Pancreas (tissue), 10 donors: ENCODE results near the gene LYST. TPM values are rescaled to one million over a fixed set of nuclear protein-coding genes. Genes with fewer than 3 reads are reported as not detected.

ENCODE experiments used
- ATAC-seq, 4 donors: fragments of 200-7000 bp; cut with Tn5 transposase; one replicate each; pipeline versions ENCODE4 v1.8.0 to v1.9.1; 2020; ENCODE audit warnings: mild to moderate bottlenecking in 4 of 4, moderate library complexity in 4 of 4
- DNase-seq, 6 donors: peaks; one replicate each; pipeline ENCODE4 v3.0.0-alpha.2; 2020
- FAIRE-seq: peaks from 2 replicates; lab custom pipeline; 2012; peaks lifted over from hg19 to GRCh38; lab: Jason Lieb, UNC
- H3K27ac ChIP-seq, 4 donors: fragments of 200-600 bp; sonication (generic); 1 replicate in 3 of 4; 2 replicates in 1 of 4; pipeline versions ENCODE4 v1.5.0 to v1.8.0; 2020
- H3K27me3 ChIP-seq, 4 donors: fragments of 200-600 bp; one replicate each; pipeline ENCODE4 v1.8.0; 2021
- H3K36me3 ChIP-seq, 3 donors: fragments of 200-600 bp; sonication (generic) in 1 of 3; one replicate each; pipeline versions ENCODE4 v1.5.0 to v1.8.0; 2020 to 2021
- H3K4me1 ChIP-seq, 3 donors: fragments of 200-600 bp; one replicate each; pipeline ENCODE4 v1.8.0; 2021
- H3K4me3 ChIP-seq, 4 donors: fragments of 200-600 bp; sonication (generic) in 2 of 4; one replicate each; pipeline versions ENCODE4 v1.5.0 to v1.8.0; 2020 to 2021
- H3K9me3 ChIP-seq, 4 donors: fragments of 200-600 bp; one replicate each; pipeline ENCODE4 v1.8.0; 2021
- WGBS, 2 donors: extraction: QIAGEN DNeasy Blood & Tissue Kit; methylation state at CpG; one replicate each; pipeline ENCODE4 v1.1.7; 2013; 5-methylcytosine and 5-hydroxymethylcytosine counted together
- intact Hi-C, 3 donors: fragments of 100-400 bp; cut with DNase I; formaldehyde crosslinking; loops; one replicate each; pipeline versions ENCODE4 v1.11.1 to v1.14.2; 2022
- polyA plus RNA-seq, 2 donors: library from polyadenylated mRNA; stranded (reverse); fragments of 200-250 nt; gene quantifications; one replicate each; pipeline ENCODE4 v1.2.3, GENCODE V29; 2013
- total RNA-seq, 6 donors: library from RNA; stranded (reverse); fragmentation: NEBNext Ultra II Directional in 4 of 6; extraction: Animal tissue kit (Norgen Biotek cat#: 25700) in 4 of 6; gene quantifications; one replicate each; pipeline versions ENCODE4 v1.2.1 to v1.2.4, GENCODE V29; 2021 to 2023
- TF ChIP-seq, protein P1 (sequence below), 4 donors: fragments of 200-600 bp; sonication (generic) in 3 of 4; IDR thresholded peaks; one replicate each; pipeline versions ENCODE4 v1.5.0 to v1.8.0; 2021; ENCODE audit warnings: antibody characterized with exemption in 4 of 4
- donor health status: healthy with polysubstance abuse.
- donor health status: DM: no; HTN: no; CAD: no; lungs with moderate emphysema.
- donor health status: DM: no; HTN: no; CAD: no.
- donor health status: control.
- donor health status: control.
- donor health status: Bipolar disorder and iron deficiency.
- donor health status: DM: yes; HTN: yes; CAD: no.
- donor health status: DM: no; HTN: no; CAD: no.
- donor health status: DM: no; HTN: no; CAD: no.
- donor health status: DM: yes; HTN: yes; CAD: no.

The LYST gene
- total and polyA plus RNA-seq, 8 donors, result 4.3 to 13.7 (median 8.9) TPM

DNA sequence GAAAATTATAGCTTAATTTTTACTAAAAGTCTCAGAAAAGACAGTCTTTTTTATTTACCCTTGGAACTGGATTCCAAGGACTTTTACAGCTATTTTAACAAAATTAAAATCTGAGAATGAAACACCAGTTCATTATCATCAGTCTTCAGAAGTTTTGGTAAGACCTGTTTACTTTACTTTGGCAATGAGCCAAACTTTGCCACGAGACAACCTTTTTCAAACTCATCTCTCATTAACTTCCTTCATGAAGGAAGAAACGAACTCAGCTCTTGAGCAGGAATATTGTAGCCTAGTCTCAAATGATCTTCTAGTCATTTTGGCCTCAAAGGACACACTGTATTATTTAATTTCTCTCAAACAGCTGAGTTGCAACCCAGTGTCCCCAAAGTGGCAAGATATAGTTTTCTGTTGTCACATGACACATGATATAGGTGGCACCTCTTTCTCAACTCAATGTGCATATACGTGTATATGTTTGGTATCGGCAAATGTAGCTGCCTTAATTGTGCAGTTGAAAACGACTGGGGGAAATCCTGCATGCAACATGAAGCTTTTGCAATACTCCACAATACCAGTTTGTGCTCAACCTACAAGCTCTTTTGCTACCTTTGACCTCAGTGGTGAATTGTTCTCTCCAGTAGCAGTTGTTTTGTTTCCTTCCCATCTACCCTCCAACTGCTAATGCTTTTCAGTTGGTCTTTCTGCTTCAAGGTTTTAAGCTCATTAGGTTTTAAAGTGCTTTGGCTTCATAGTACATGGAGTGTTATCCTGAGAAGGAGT, 208.8 kb downstream of the LYST start:
- ATAC-seq (no peak), FAIRE-seq (no peak), DNase-seq (no peak)
- 49 to 56% methylated on average over 5 of the region's 5 CpGs for WGBS, 2 donors
- intact Hi-C loops, result no loop called here
- Histone ChIP-seq H3K4me1 (no peaks in the 10 kb centered on the region), H3K9me3 (no peaks in the 10 kb centered on the region), H3K4me3 (no peak overlapping the region), H3K36me3 (peaks cover 0 to 7% (median 0%) of the 10 kb centered on the region in 3 donors), H3K27me3 (peaks cover 0 to 3% (median 0%) of the 10 kb centered on the region in 4 donors), H3K27ac (no peak overlapping the region)
- TF ChIP-seq, protein P1, sequence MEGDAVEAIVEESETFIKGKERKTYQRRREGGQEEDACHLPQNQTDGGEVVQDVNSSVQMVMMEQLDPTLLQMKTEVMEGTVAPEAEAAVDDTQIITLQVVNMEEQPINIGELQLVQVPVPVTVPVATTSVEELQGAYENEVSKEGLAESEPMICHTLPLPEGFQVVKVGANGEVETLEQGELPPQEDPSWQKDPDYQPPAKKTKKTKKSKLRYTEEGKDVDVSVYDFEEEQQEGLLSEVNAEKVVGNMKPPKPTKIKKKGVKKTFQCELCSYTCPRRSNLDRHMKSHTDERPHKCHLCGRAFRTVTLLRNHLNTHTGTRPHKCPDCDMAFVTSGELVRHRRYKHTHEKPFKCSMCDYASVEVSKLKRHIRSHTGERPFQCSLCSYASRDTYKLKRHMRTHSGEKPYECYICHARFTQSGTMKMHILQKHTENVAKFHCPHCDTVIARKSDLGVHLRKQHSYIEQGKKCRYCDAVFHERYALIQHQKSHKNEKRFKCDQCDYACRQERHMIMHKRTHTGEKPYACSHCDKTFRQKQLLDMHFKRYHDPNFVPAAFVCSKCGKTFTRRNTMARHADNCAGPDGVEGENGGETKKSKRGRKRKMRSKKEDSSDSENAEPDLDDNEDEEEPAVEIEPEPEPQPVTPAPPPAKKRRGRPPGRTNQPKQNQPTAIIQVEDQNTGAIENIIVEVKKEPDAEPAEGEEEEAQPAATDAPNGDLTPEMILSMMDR (IDR thresholded peaks at IDR 0.05), result no peak

DNA sequence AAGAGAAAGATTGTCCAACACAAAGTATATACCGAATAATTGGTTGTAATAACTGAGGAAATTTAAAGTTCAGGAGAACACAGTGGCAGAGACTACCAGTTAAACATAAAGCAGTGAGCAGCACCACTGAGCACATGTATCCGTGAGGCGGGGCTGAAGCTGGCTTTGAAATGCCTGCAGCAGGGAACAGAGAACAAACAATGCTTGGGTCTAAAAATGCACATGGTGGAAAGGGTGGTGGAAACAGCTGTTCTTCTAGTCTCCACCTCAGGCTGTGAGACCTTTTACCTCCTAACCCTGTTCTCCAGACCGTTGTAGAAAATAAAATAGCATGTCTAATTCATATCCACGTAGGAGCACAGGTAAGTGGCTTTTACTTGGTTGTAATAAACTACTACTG, 209.4 kb downstream of the LYST start:
- 85 to 86% methylated on average over 5 of the region's 5 CpGs for WGBS, 2 donors
- Histone ChIP-seq H3K27me3 (peaks cover 0 to 3% (median 0%) of the 10 kb centered on the region in 4 donors), H3K36me3 (peaks cover 0 to 3% (median 0%) of the 10 kb centered on the region in 3 donors), H3K27ac (no peak overlapping the region), H3K9me3 (no peaks in the 10 kb centered on the region), H3K4me1 (no peaks in the 10 kb centered on the region), H3K4me3 (no peak overlapping the region)
- intact Hi-C loops, result no loop called here
- no peak for FAIRE-seq
- TF ChIP-seq, protein P1 (IDR thresholded peaks at IDR 0.05), result no peak
- ATAC-seq, result no peak
- DNase-seq, result no peak

DNA sequence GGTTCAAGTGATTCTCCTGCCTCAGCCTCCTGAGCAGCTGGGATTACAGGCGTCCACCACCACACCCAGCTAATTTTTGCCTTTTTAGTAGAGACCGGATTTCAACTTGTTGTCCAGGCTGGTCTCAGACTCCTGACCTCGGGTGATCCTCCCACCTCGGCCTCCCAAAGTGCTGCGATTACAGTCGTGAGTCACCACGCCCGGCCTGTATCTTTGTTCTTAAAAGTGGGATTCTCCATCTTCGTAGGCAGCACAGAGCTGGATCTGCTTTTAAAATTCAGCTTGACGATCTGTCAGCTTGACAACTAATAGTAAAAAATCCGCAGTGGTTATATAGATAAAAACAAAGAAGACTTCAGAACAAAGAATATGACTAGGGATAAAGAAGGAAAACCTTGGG, 214.3 kb downstream of the LYST start:
- Histone ChIP-seq H3K27ac (no peak overlapping the region), H3K4me3 (no peak overlapping the region), H3K27me3 (peaks cover 0 to 12% (median 2%) of the 10 kb centered on the region in 4 donors), H3K36me3 (no peaks in the 10 kb centered on the region), H3K9me3 (no peaks in the 10 kb centered on the region), H3K4me1 (peaks cover 0 to 12% (median 0%) of the 10 kb centered on the region in 3 donors)
- DNase-seq (no peak), ATAC-seq (no peak), FAIRE-seq (no peak)
- TF ChIP-seq, protein P1 (IDR thresholded peaks at IDR 0.05), result no peak
- intact Hi-C loops, result no loop called here
- 83 to 91% methylated on average over 11 of the region's 11 CpGs for whole genome bisulfite sequencing, 2 donors

DNA sequence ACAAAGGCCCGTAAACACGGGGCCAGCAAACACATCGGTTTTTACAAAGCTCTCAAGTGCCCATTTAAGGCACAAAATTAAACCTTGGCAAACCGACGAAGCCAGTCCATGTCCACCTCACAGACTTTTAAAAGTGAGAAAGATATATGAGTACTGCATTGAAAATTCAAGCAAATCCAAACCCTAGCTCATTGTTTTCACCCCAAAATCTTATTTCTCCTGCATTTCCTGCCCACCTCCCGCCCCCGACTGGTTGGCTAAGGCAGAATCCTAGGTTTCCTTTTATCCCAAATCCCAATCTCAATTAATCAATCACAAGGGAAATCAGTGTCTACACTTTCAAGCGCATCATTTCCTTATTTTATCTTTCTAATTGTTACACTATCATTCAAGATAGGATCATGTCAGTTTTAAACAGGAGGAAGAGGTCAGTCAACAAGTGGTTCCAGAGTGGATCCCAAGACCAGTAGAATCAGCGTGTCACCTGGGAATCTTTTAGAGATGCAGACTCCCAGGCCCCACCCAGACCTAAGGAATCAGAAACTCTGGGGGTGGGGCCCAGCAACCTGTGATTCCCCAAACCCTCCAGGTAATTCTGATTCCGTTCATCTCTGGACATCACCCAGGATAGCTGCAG, 215.4 kb downstream of the LYST start:
- no peak overlapping the region for H3K4me3 ChIP-seq
- peaks cover 0 to 12% (median 2%) of the 10 kb centered on the region in 4 donors for H3K27me3 ChIP-seq
- H3K27ac ChIP-seq, result no peak overlapping the region
- WGBS, 2 donors, result 42 to 50% methylated on average over 10 of the region's 10 CpGs
- ATAC-seq (no peak), DNase-seq (no peak), FAIRE-seq (no peak)
- no peaks in the 10 kb centered on the region for H3K9me3 ChIP-seq
- TF ChIP-seq, protein P1 (IDR thresholded peaks at IDR 0.05), result no peak
- H3K4me1 ChIP-seq, result peaks cover 0 to 12% (median 0%) of the 10 kb centered on the region in 3 donors
- no peaks in the 10 kb centered on the region for H3K36me3 ChIP-seq
- intact Hi-C loops, result no loop called here
